Erythroblast (primary cell): ENCODE measurements around the gene ARHGEF7.
"Not testable (repeated sequence)": the region's sequence is repeated elsewhere in the genome, so short reads cannot be mapped to it uniquely, and the experiment has no call there.

Source experiments
- DNase-seq, 2 experiments: peaks; one replicate each; lab custom pipeline; 2025; lab: John Stamatoyannopoulos, UW
- GATA1 ChIP-seq: IDR thresholded peaks from 2 replicates; pipeline ENCODE4 v1.6.1; 2011; ENCODE audit warnings: low read depth, mild to moderate bottlenecking, control low read depth, low read length, moderate library complexity
- POLR2A ChIP-seq: IDR thresholded peaks from 2 replicates; pipeline ENCODE4 v1.6.1; 2011; ENCODE audit warnings: mild to moderate bottlenecking, low read length

Gene ARHGEF7

GRCh38 chr13:111177081-111177711 lies 62.1 kb downstream of the ARHGEF7 start:
- TF ChIP-seq GATA1: no peak
- no peak for TF ChIP-seq POLR2A
- DNase-seq: no peak

- no peak for DNase-seq
- TF ChIP-seq POLR2A (no peak), GATA1 (no peak)
These were observed 62.8 kb downstream of the ARHGEF7 start for GRCh38 chr13:111177921-111178320.

GRCh38 chr13:111178402-111178801 lies 63.3 kb downstream of the ARHGEF7 start:
- no peak for TF ChIP-seq GATA1
- no peak for TF ChIP-seq POLR2A
- no peak for DNase-seq

- TF ChIP-seq GATA1 (no peak), POLR2A (no peak)
- DNase-seq: no peak
These were observed 65.0 kb downstream of the ARHGEF7 start for GRCh38 chr13:111179908-111180760.

GRCh38 chr13:111181977-111182376 lies 66.9 kb downstream of the ARHGEF7 start:
- no peak for DNase-seq
- no peak for TF ChIP-seq GATA1
- no peak for TF ChIP-seq POLR2A

- DNase-seq: no peak
- TF ChIP-seq GATA1: no peak
- no peak for TF ChIP-seq POLR2A
These were observed 68.1 kb downstream of the ARHGEF7 start for GRCh38 chr13:111183087-111183645.

GRCh38 chr13:111183959-111184358 lies 68.8 kb downstream of the ARHGEF7 start:
- DNase-seq: no peak
- TF ChIP-seq GATA1 (no peak), POLR2A (no peak)

GRCh38 chr13:111184458-111185401 lies 69.6 kb downstream of the ARHGEF7 start:
- no peak for DNase-seq
- TF ChIP-seq GATA1: no peak
- TF ChIP-seq POLR2A: no peak

GRCh38 chr13:111186305-111186935 lies 71.3 kb downstream of the ARHGEF7 start:
- TF ChIP-seq POLR2A (no peak), GATA1 (no peak)
- no peak for DNase-seq

GRCh38 chr13:111187960-111188541 lies 72.9 kb downstream of the ARHGEF7 start:
- TF ChIP-seq GATA1 (no peak), POLR2A (no peak)
- DNase-seq: no peak

GRCh38 chr13:111189064-111189505 lies 74.0 kb downstream of the ARHGEF7 start:
- DNase-seq: not testable (repeated sequence)

GRCh38 chr13:111189516-111189915 lies 74.4 kb downstream of the ARHGEF7 start:
- DNase-seq: not testable (repeated sequence)

GRCh38 chr13:111193223-111193622 lies 78.1 kb downstream of the ARHGEF7 start:
- DNase-seq: not testable (repeated sequence)

GRCh38 chr13:111194651-111195050 lies 79.5 kb downstream of the ARHGEF7 start:
- DNase-seq: not testable (repeated sequence)

GRCh38 chr13:111198732-111199378 lies 83.7 kb downstream of the ARHGEF7 start:
- peak; percentile 7 to 16 for DNase-seq
